HepG2 (cell line): ENCODE data around the gene IGLON5. TPM values are rescaled to one million over a fixed set of nuclear protein-coding genes. Genes with fewer than 3 reads are reported as not detected.

ENCODE experiments used
- ATF4 ChIP-seq, 2 experiments: fragments of 450-650 bp in 1 of 2; sonication (generic) in 1 of 2; formaldehyde crosslinking; IDR thresholded peaks; 2 replicates each; pipeline versions ENCODE4 v1.5.0 to v1.8.0; 2020 to 2022; ENCODE audit warnings: mild to moderate bottlenecking in 1 of 2, missing genetic modification reagents in 1 of 2
- CHD4 ChIP-seq: fragments of 200-600 bp; sonication (generic); IDR thresholded peaks from 2 replicates; pipeline ENCODE4 v1.7.0; 2017; ENCODE audit warnings: mild to moderate bottlenecking, low read length, borderline replicate concordance
- CREM ChIP-seq, 2 experiments: sonication (generic) in 1 of 2; formaldehyde crosslinking in 1 of 2; IDR thresholded peaks; 2 replicates each; pipeline versions ENCODE4 v1.4.0 to v1.6.1; 2016 to 2020; ENCODE audit warnings: antibody characterized with exemption in 1 of 2, mild to moderate bottlenecking in 1 of 2, missing genetic modification reagents in 1 of 2
- EED ChIP-seq: sonication (generic); formaldehyde crosslinking; IDR thresholded peaks from 2 replicates; pipeline ENCODE4 v1.5.0; 2020; ENCODE audit warnings: mild to moderate bottlenecking, missing genetic modification reagents
- ELF1 ChIP-seq: sonication (generic); formaldehyde crosslinking; IDR thresholded peaks from 2 replicates; pipeline ENCODE4 v1.4.0; 2020; ENCODE audit warnings: missing genetic modification reagents
- ELK4 ChIP-seq: sonication (generic); formaldehyde crosslinking; IDR thresholded peaks from 2 replicates; pipeline ENCODE4 v1.9.0; 2021; ENCODE audit warnings: missing genetic modification reagents, borderline replicate concordance
- FOXJ3 ChIP-seq: sonication (generic); formaldehyde crosslinking; IDR thresholded peaks from 2 replicates; pipeline ENCODE4 v1.4.0; 2020; ENCODE audit warnings: missing genetic modification reagents, mild to moderate bottlenecking, borderline replicate concordance
- KLF6 ChIP-seq: IDR thresholded peaks from 2 replicates; pipeline ENCODE4 v1.8.0; 2016; ENCODE audit warnings: missing biosample characterization, missing genetic modification reagents
- MLXIP ChIP-seq: sonication (generic); formaldehyde crosslinking; IDR thresholded peaks from 2 replicates; pipeline ENCODE4 v1.9.0; 2021; ENCODE audit warnings: missing genetic modification reagents, borderline replicate concordance
- NFATC3 ChIP-seq: sonication (generic); formaldehyde crosslinking; IDR thresholded peaks from 2 replicates; pipeline ENCODE4 v1.5.1; 2020; ENCODE audit warnings: mild to moderate bottlenecking, missing genetic modification reagents
- NFKBIZ ChIP-seq: IDR thresholded peaks from 2 replicates; pipeline ENCODE4 v1.6.1; 2018; ENCODE audit warnings: missing genetic modification reagents, missing compliant biosample characterization
- PAWR ChIP-seq: sonication (generic); formaldehyde crosslinking; IDR thresholded peaks from 2 replicates; pipeline ENCODE4 v1.4.0; 2020; ENCODE audit warnings: missing genetic modification reagents, mild to moderate bottlenecking, borderline replicate concordance
- PITX1 ChIP-seq: sonication (generic); formaldehyde crosslinking; IDR thresholded peaks from 2 replicates; pipeline ENCODE4 v1.5.1; 2020; ENCODE audit warnings: mild to moderate bottlenecking, missing genetic modification reagents
- REL ChIP-seq: sonication (generic); formaldehyde crosslinking; conservative IDR thresholded peaks from 2 replicates; pipeline ENCODE4 v1.8.0; 2022; ENCODE audit warnings: mild to moderate bottlenecking, missing genetic modification reagents, moderate library complexity
- TFAP4 ChIP-seq: sonication (generic); IDR thresholded peaks from 2 replicates; pipeline ENCODE4 v1.6.1; 2016; ENCODE audit warnings: low read depth, borderline replicate concordance
- THAP8 ChIP-seq: sonication (generic); formaldehyde crosslinking; IDR thresholded peaks from 2 replicates; pipeline ENCODE4 v1.5.1; 2020; ENCODE audit warnings: missing genetic modification reagents, mild to moderate bottlenecking, borderline replicate concordance
- ZNF30 ChIP-seq: sonication (generic); formaldehyde crosslinking; IDR thresholded peaks from 2 replicates; pipeline ENCODE4 v1.5.0; 2020; ENCODE audit warnings: mild to moderate bottlenecking, missing genetic modification reagents
- ZNF572 ChIP-seq: sonication (generic); formaldehyde crosslinking; IDR thresholded peaks from 2 replicates; pipeline ENCODE4 v1.5.1; 2020; ENCODE audit warnings: mild to moderate bottlenecking, missing genetic modification reagents
- ZNF597 ChIP-seq: sonication (generic); formaldehyde crosslinking; IDR thresholded peaks from 2 replicates; pipeline ENCODE4 v1.5.0; 2020; ENCODE audit warnings: missing genetic modification reagents
- ZNF891 ChIP-seq: sonication (generic); formaldehyde crosslinking; IDR thresholded peaks from 2 replicates; pipeline ENCODE4 v1.5.0; 2020; ENCODE audit warnings: mild to moderate bottlenecking, missing genetic modification reagents
- polyA plus RNA-seq, 8 experiments: library from polyadenylated mRNA; depleted of rRNA in 3 of 8; stranded (reverse) in 7 of 8; unstranded in 1 of 8; fragments of >200 nt; fragmentation: Illumina TruSeq in 4 of 8; extraction: Trizol in 4 of 8; gene quantifications; 2 replicates each; pipeline versions ENCODE4 v1.2.1 to v1.2.3, GENCODE V29; 2011 to 2016; ENCODE audit warnings: low read depth in 4 of 8, missing spikeins in 1 of 8, mixed read lengths in 1 of 8; ENCODE audit not compliant: insufficient read depth in 1 of 8
- total RNA-seq, 5 experiments: library from RNA; depleted of rRNA; stranded (reverse); fragments of >200 nt; fragmentation: Illumina TruSeq; extraction: Trizol; gene quantifications; 2 replicates each; pipeline ENCODE4 v1.2.3, GENCODE V29; 2016; ENCODE audit warnings: low read depth in 1 of 5

The IGLON5 gene
- total and polyA plus RNA-seq, 2 of the 13 experiments (the other 11 are each of a cell fraction or from before 2014, with no cell fraction given): 0.04 to 5.7 TPM

- TF ChIP-seq TFAP4: peak; percentile 10; the same call in 1 of the 2 replicates
- TF ChIP-seq CHD4: no peak
- TF ChIP-seq NFATC3: peak; percentile 87; the same call in 1 of the 2 replicates
- peak; percentile 71 for TF ChIP-seq PITX1 (CRISPR knock-in tag)
- TF ChIP-seq REL: peak; percentile 80; the same call in 1 of the 2 replicates
- TF ChIP-seq CREM (IDR thresholded peaks at IDR 0.05): no peak
- TF ChIP-seq CREM (CRISPR knock-in tag; IDR thresholded peaks at IDR 0.05): no peak
- no peak for TF ChIP-seq MLXIP (CRISPR knock-in tag)
- peak; percentile 73 for TF ChIP-seq KLF6
- TF ChIP-seq ZNF891: peak; percentile 61; the same call in 1 of the 2 replicates
- TF ChIP-seq EED (CRISPR knock-in tag): no peak
- no peak for TF ChIP-seq THAP8 (CRISPR knock-in tag)
- TF ChIP-seq FOXJ3 (CRISPR knock-in tag): no peak
- TF ChIP-seq ELF1 (CRISPR knock-in tag): peak; percentile 71
- peak; percentile 73; the same call in 1 of the 2 replicates for TF ChIP-seq ZNF572 (CRISPR knock-in tag)
- TF ChIP-seq PAWR (CRISPR knock-in tag): no peak
- 0 out of 2 replicates have a peak, but pooled peaks have one; percentile 25 for TF ChIP-seq NFKBIZ
- TF ChIP-seq ZNF30 (CRISPR knock-in tag): no peak; the same call in 1 of the 2 replicates
- 0 out of 2 replicates have a peak, but pooled peaks have one; percentile 10 for TF ChIP-seq ELK4 (CRISPR knock-in tag)
- no peak for TF ChIP-seq ZNF597 (CRISPR knock-in tag)
- 0 out of 4 replicates have a peak, but pooled peaks of 1 of the 2 experiments have one; percentile 35 for TF ChIP-seq ATF4 (CRISPR knock-in tag; IDR thresholded peaks at IDR 0.05)
These were observed 56.3 kb downstream of the IGLON5 start (continued) for GRCh38 chr19:51367565-51368365.
